SK-N-SH (cell line): ENCODE measurements around the gene PIGA. TPM values are rescaled to one million over a fixed set of nuclear protein-coding genes. Genes with fewer than 3 reads are reported as not detected.
A peak's percentile ranks its signal among the peaks of the same experiment; 100 is the strongest.

ENCODE experiments used
- CTCF ChIA-PET: fragments of 300-600, 350-600 bp; formaldehyde crosslinking; extraction: SDS; loops from one replicate; lab custom pipeline; 2021; lab: Yijun Ruan, JAX
- POLR2A ChIA-PET: fragments of 350-600 bp; sonication (Branson Sonifier 250); formaldehyde crosslinking; extraction: SDS; loops from one replicate; lab custom pipeline; 2020; ENCODE audit warnings: antibody characterized with exemption, inconsistent platforms; lab: Yijun Ruan, JAX
- DNase-seq: peaks from one replicate; pipeline ENCODE4 v3.0.0; 2012
- H2AFZ ChIP-seq: fragments of 200-600 bp; sonication (generic); 2 replicates; pipeline ENCODE4 v1.8.1; 2016; ENCODE audit warnings: antibody characterized with exemption, mild to moderate bottlenecking, low read depth
- H3F3A ChIP-seq: fragments of 200-600 bp; sonication (generic); replicated peaks from 2 replicates; pipeline ENCODE3; 2016; ENCODE audit warnings: antibody characterized with exemption, mild to moderate bottlenecking; ENCODE audit not compliant: insufficient read depth
- H3K27ac ChIP-seq, 2 experiments: fragments of 200-500 bp in 1 of 2; fragments of 200-600 bp in 1 of 2; sonication (Bioruptor generic) in 1 of 2; sonication (generic), shearing (Covaris generic) in 1 of 2; 2 replicates each; pipeline versions ENCODE4 v1.5.1 to v1.6.1; 2014 to 2016; ENCODE audit warnings: low read depth in 2 of 2, inconsistent platforms in 1 of 2, low read length in 1 of 2, mild to moderate bottlenecking in 1 of 2, mixed read lengths in 1 of 2
- H3K27me3 ChIP-seq: fragments of 200-600 bp; sonication (generic), shearing (Covaris generic); 2 replicates; pipeline ENCODE4 v1.6.1; 2016; ENCODE audit warnings: mixed run types; ENCODE audit not compliant: insufficient read depth
- H3K36me3 ChIP-seq, 2 experiments: fragments of 200-500 bp in 1 of 2; fragments of 200-600 bp in 1 of 2; sonication (Bioruptor generic) in 1 of 2; sonication (generic) in 1 of 2; replicated peaks in 1 of 2; 2 replicates each; pipeline versions ENCODE3 to v1.5.1; 2014 to 2016; ENCODE audit warnings: low read length in 1 of 2, mild to moderate bottlenecking in 1 of 2; ENCODE audit not compliant: insufficient read depth in 2 of 2, control insufficient read depth in 1 of 2
- H3K4me1 ChIP-seq, 2 experiments: fragments of 200-500 bp in 1 of 2; fragments of 200-600 bp in 1 of 2; sonication (Bioruptor generic) in 1 of 2; sonication (generic), shearing (Covaris generic) in 1 of 2; 2 replicates each; pipeline versions ENCODE4 v1.5.1 to v1.6.1; 2014 to 2016; ENCODE audit warnings: low read depth in 1 of 2, low read length in 1 of 2, mixed run types in 1 of 2; ENCODE audit not compliant: insufficient read depth in 2 of 2, control insufficient read depth in 1 of 2
- H3K4me2 ChIP-seq: fragments of 200-600 bp; sonication (generic), shearing (Covaris generic); 2 replicates; pipeline ENCODE4 v1.6.1; 2017; ENCODE audit warnings: mixed run types
- H3K4me3 ChIP-seq, 2 experiments: fragments of 200-500 bp in 1 of 2; fragments of 200-600 bp in 1 of 2; sonication (Bioruptor generic) in 1 of 2; sonication (generic), shearing (Covaris generic) in 1 of 2; 2 replicates each; pipeline versions ENCODE4 v1.5.1 to v1.8.1; 2014 to 2016; ENCODE audit warnings: low read depth in 2 of 2, inconsistent platforms in 1 of 2, low read length in 1 of 2, mild to moderate bottlenecking in 1 of 2, mixed read lengths in 1 of 2, moderate library complexity in 1 of 2
- H3K79me2 ChIP-seq: fragments of 200-600 bp; sonication (generic); 2 replicates; pipeline ENCODE4 v1.8.1; 2017; ENCODE audit warnings: mild to moderate bottlenecking; ENCODE audit not compliant: insufficient read depth
- H3K9ac ChIP-seq: fragments of 200-600 bp; sonication (generic); 2 replicates; pipeline ENCODE4 v1.6.1; 2017; ENCODE audit warnings: mixed run types
- H3K9me2 ChIP-seq: fragments of 200-600 bp; sonication (generic); 2 replicates; pipeline ENCODE4 v1.6.1; 2017; ENCODE audit warnings: mixed run types
- H3K9me3 ChIP-seq: fragments of 200-600 bp; sonication (generic); 2 replicates; pipeline ENCODE4 v1.6.1; 2017; ENCODE audit warnings: mixed run types, mild to moderate bottlenecking, moderate library complexity
- H4K20me1 ChIP-seq: fragments of 200-600 bp; sonication (generic); 2 replicates; pipeline ENCODE4 v1.6.1; 2017; ENCODE audit warnings: mild to moderate bottlenecking, mixed run types; ENCODE audit not compliant: insufficient read depth
- CHD2 ChIP-seq: fragments of 150-350 bp; IDR thresholded peaks from 2 replicates; pipeline ENCODE4 v1.6.1; 2018; ENCODE audit warnings: low read length; ENCODE audit not compliant: partially characterized antibody
- EZH2phosphoT487 ChIP-seq: fragments of 200-600 bp; sonication (generic); IDR thresholded peaks from 2 replicates; pipeline ENCODE4 v1.6.1; 2017; ENCODE audit warnings: low read depth, mixed run types, mild to moderate bottlenecking, antibody characterized with exemption, moderate library complexity, borderline replicate concordance
- FOSL2 ChIP-seq: IDR thresholded peaks from 2 replicates; pipeline ENCODE4 v1.4.0; 2012; ENCODE audit warnings: low read depth, mild to moderate bottlenecking, moderate library complexity, borderline replicate concordance
- FOXJ3 ChIP-seq: sonication (generic); formaldehyde crosslinking; IDR thresholded peaks from 2 replicates; pipeline ENCODE4 v1.5.1; 2020; ENCODE audit warnings: mild to moderate bottlenecking, missing genetic modification reagents
- GATA2 ChIP-seq: sonication (generic); formaldehyde crosslinking; IDR thresholded peaks from 2 replicates; pipeline ENCODE4 v1.5.0; 2020; ENCODE audit warnings: mild to moderate bottlenecking, missing genetic modification reagents
- JUND ChIP-seq: IDR thresholded peaks from 2 replicates; pipeline ENCODE4 v1.4.0; 2012
- MEF2A ChIP-seq: IDR thresholded peaks from 2 replicates; pipeline ENCODE4 v1.4.0; 2012; ENCODE audit warnings: low read depth, borderline replicate concordance
- POLR2AphosphoS5 ChIP-seq: IDR thresholded peaks from 2 replicates; pipeline ENCODE4 v1.6.1; 2012; ENCODE audit warnings: low read depth, low read length
- RCOR1 ChIP-seq: fragments of 150-350 bp; IDR thresholded peaks from 2 replicates; pipeline ENCODE4 v1.6.1; 2017; ENCODE audit warnings: antibody characterized with exemption, low read length
- SIN3A ChIP-seq: IDR thresholded peaks from 2 replicates; pipeline ENCODE4 v1.6.1; 2012; ENCODE audit warnings: low read depth, mild to moderate bottlenecking, low read length, moderate library complexity, borderline replicate concordance
- TAF1 ChIP-seq: IDR thresholded peaks from 2 replicates; pipeline ENCODE4 v1.6.1; 2012; ENCODE audit warnings: low read depth, mild to moderate bottlenecking, low read length, moderate library complexity, borderline replicate concordance
- TEAD4 ChIP-seq: IDR thresholded peaks from 2 replicates; pipeline ENCODE4 v1.4.0; 2012; ENCODE audit warnings: mild to moderate bottlenecking, borderline replicate concordance; ENCODE audit not compliant: insufficient read depth
- WGBS: methylation state at CpG from one replicate; pipeline ENCODE4 v1.1.6; 2017; ENCODE audit warnings: low lambda C conversion rate; 5-methylcytosine and 5-hydroxymethylcytosine counted together
- polyA plus RNA-seq, 3 experiments: library from polyadenylated mRNA; depleted of rRNA; stranded (reverse); fragments of >200 nt; gene quantifications; 2 replicates each; pipeline ENCODE4 v1.2.3, GENCODE V29; 2012
- TF ChIP-seq, protein P1 (sequence below): IDR thresholded peaks from 2 replicates; pipeline ENCODE4; 2012
- TF ChIP-seq, protein P2 (sequence below): IDR thresholded peaks from 2 replicates; pipeline ENCODE4 v1.4.0; 2012; ENCODE audit warnings: low read depth
- TF ChIP-seq, protein P3 (sequence below): fragments of 150-350 bp; IDR thresholded peaks from 2 replicates; pipeline ENCODE4 v1.6.1; 2016; ENCODE audit warnings: mild to moderate bottlenecking, low read depth, low read length
- TF ChIP-seq, protein P4 (sequence below): fragments of 200-600 bp; sonication (generic); IDR thresholded peaks from 2 replicates; pipeline ENCODE4 v1.6.1; 2017; ENCODE audit warnings: antibody characterized with exemption, mild to moderate bottlenecking, moderate library complexity
- TF ChIP-seq, protein P5 (sequence below): IDR thresholded peaks from 2 replicates; pipeline ENCODE4 v1.4.0; 2012; ENCODE audit warnings: low read depth, borderline replicate concordance

Gene PIGA
- polyA plus RNA-seq, 1 of the 3 experiments (the other 2 are of a cell fraction): 2.8 TPM

DNA sequence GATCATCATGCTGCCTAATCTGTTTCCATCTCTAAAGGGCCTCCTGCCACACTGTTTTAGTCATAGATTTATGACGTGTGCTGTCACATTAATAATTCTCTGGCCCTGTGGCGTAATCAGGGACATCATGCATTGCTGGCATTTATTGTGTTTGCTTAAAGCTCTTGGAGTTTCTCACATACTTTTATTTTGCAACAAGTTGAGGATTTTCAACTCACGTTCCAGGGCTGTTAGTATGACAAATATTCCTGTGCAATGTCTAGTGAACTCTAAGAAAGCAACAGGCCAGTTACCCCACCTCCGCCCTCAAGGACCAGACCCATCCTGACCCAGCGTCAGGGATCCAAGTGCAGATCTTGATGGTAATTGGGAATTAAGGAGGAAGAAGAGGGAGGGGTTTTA, 7.8 kb upstream of the PIGA start:
- Histone ChIP-seq H3K27me3 (peaks cover 8% of the 10 kb centered on the region; the same call in 1 of the 2 replicates), H4K20me1 (no peaks in the 10 kb centered on the region), H3K9me2 (no peaks in the 10 kb centered on the region), H3K4me3 (no peak overlapping the region), H3K27ac (peak overlapping the region in 1 of 2 experiments; percentile 1; a peak in 1 of 4 replicates), H3F3A (no peaks in the 10 kb centered on the region), H3K9ac (no peak overlapping the region), H3K79me2 (no peaks in the 10 kb centered on the region), H2AFZ (no peak overlapping the region), H3K36me3 (no peaks in the 10 kb centered on the region), H3K9me3 (no peaks in the 10 kb centered on the region), H3K4me1 (peaks cover 0 to 3% of the 10 kb centered on the region in 2 experiments; a peak in 1 of 4 replicates), H3K4me2 (no peak overlapping the region)
- DNase-seq: no peak
- TF ChIP-seq CHD2: no peak
- TF ChIP-seq, protein P1, sequence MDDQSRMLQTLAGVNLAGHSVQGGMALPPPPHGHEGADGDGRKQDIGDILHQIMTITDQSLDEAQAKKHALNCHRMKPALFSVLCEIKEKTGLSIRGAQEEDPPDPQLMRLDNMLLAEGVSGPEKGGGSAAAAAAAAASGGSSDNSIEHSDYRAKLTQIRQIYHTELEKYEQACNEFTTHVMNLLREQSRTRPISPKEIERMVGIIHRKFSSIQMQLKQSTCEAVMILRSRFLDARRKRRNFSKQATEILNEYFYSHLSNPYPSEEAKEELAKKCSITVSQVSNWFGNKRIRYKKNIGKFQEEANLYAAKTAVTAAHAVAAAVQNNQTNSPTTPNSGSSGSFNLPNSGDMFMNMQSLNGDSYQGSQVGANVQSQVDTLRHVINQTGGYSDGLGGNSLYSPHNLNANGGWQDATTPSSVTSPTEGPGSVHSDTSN: 0 out of 2 replicates have a peak, but pooled peaks have one; percentile 33
- ChIA-PET CTCF (interaction anchor here (0.7 to 1.8 kb wide), 3 partner anchors 63 to 126 kb away, joined by 3 to 5 read pairs (median 3); no protein-coding TSS in a partner anchor), POLR2A (interaction anchor here (0.6 kb wide), 1 partner anchor 1377 kb away, joined by 6 read pairs; no protein-coding TSS in a partner anchor)
- 30% methylated on average over 5 of the region's 5 CpGs for WGBS

DNA sequence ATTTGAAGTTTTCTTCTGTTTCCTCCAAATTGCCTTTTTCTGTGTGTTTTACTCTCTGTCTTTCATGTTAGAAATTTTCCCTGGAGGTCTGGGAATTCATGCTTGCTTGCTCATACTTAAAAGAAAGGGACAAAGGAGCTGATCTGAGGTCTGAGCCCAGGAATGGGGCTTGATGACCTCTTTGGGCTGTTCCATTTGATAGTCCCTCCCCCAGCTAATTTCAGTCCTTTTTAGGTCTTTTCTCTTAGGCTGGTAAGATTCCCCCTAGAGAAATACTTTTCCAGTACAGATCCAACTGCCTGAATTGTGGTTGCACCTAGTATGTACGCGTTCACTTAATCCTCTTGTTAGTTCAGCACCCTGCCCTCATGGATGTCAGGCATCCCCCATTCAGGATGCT, 5.5 kb upstream of the PIGA start:
- ChIA-PET POLR2A (no interaction called here), CTCF (no interaction called here)
- Histone ChIP-seq H3K4me3 (no peak overlapping the region), H3K9me3 (no peaks in the 10 kb centered on the region), H3K4me1 (peaks cover 0 to 3% of the 10 kb centered on the region in 2 experiments; a peak in 1 of 4 replicates), H2AFZ (no peak overlapping the region), H3K27me3 (peaks cover 8% of the 10 kb centered on the region; the same call in 1 of the 2 replicates), H3K79me2 (no peaks in the 10 kb centered on the region), H3K27ac (no peak overlapping the region), H3K9ac (no peak overlapping the region), H3F3A (no peaks in the 10 kb centered on the region), H3K9me2 (no peaks in the 10 kb centered on the region), H3K4me2 (no peak overlapping the region), H4K20me1 (no peaks in the 10 kb centered on the region), H3K36me3 (no peaks in the 10 kb centered on the region)
- WGBS: 93% methylated on average over 2 of the region's 2 CpGs
- TF ChIP-seq MEF2A: no peak
- TF ChIP-seq, protein P2, sequence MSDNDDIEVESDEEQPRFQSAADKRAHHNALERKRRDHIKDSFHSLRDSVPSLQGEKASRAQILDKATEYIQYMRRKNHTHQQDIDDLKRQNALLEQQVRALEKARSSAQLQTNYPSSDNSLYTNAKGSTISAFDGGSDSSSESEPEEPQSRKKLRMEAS: no peak
- no peak for TF ChIP-seq SIN3A
- no peak for TF ChIP-seq GATA2 (CRISPR knock-in tag)
- TF ChIP-seq, protein P3, sequence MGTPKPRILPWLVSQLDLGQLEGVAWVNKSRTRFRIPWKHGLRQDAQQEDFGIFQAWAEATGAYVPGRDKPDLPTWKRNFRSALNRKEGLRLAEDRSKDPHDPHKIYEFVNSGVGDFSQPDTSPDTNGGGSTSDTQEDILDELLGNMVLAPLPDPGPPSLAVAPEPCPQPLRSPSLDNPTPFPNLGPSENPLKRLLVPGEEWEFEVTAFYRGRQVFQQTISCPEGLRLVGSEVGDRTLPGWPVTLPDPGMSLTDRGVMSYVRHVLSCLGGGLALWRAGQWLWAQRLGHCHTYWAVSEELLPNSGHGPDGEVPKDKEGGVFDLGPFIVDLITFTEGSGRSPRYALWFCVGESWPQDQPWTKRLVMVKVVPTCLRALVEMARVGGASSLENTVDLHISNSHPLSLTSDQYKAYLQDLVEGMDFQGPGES: no peak
- TF ChIP-seq EZH2phosphoT487: no peak
- no peak for TF ChIP-seq JUND
- TF ChIP-seq FOSL2: no peak
- TF ChIP-seq CHD2: no peak
- TF ChIP-seq RCOR1: no peak
- TF ChIP-seq, protein P4, sequence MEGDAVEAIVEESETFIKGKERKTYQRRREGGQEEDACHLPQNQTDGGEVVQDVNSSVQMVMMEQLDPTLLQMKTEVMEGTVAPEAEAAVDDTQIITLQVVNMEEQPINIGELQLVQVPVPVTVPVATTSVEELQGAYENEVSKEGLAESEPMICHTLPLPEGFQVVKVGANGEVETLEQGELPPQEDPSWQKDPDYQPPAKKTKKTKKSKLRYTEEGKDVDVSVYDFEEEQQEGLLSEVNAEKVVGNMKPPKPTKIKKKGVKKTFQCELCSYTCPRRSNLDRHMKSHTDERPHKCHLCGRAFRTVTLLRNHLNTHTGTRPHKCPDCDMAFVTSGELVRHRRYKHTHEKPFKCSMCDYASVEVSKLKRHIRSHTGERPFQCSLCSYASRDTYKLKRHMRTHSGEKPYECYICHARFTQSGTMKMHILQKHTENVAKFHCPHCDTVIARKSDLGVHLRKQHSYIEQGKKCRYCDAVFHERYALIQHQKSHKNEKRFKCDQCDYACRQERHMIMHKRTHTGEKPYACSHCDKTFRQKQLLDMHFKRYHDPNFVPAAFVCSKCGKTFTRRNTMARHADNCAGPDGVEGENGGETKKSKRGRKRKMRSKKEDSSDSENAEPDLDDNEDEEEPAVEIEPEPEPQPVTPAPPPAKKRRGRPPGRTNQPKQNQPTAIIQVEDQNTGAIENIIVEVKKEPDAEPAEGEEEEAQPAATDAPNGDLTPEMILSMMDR: no peak
- TF ChIP-seq TAF1: no peak
- TF ChIP-seq, protein P5, sequence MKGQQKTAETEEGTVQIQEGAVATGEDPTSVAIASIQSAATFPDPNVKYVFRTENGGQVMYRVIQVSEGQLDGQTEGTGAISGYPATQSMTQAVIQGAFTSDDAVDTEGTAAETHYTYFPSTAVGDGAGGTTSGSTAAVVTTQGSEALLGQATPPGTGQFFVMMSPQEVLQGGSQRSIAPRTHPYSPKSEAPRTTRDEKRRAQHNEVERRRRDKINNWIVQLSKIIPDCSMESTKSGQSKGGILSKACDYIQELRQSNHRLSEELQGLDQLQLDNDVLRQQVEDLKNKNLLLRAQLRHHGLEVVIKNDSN: no peak
- TF ChIP-seq POLR2AphosphoS5: no peak
- no peak for TF ChIP-seq TEAD4
- TF ChIP-seq FOXJ3 (CRISPR knock-in tag): no peak
- no peak for DNase-seq
